Stimulated activated CD4-positive, alpha-beta T cell treated with anti-CD3 and anti-CD28 coated beads, Interleukin-2, amount 100 ng/mL, for 48 hours (primary cell): ENCODE data around the gene MMP28.

Experiments used
- DNase-seq, 2 donors: peaks; one replicate each; pipeline ENCODE4 v3.0.0-alpha.2; 2020

Gene MMP28

GRCh38 chr17:35795007-35795870 lies at the start of gene MMP28:
MMP28 (minus strand) TSS chr17:35795641; CDS start chr17:35795377, 264 bp downstream.
- DNase-seq = no peak

GRCh38 chr17:35844547-35844946 lies 49.1 kb upstream of the MMP28 start:
- no peak for DNase-seq

GRCh38 chr17:35843698-35844097 lies 48.3 kb upstream of the MMP28 start:
- no peak for DNase-seq

- DNase-seq = no peak
Measured at GRCh38 chr17:35842239-35842638, 46.8 kb upstream of the MMP28 start.

GRCh38 chr17:35841505-35841904 lies 46.1 kb upstream of the MMP28 start:
- no peak for DNase-seq

- DNase-seq = no peak
Measured at GRCh38 chr17:35841101-35841500, 45.7 kb upstream of the MMP28 start.

- DNase-seq = no peak
Measured at GRCh38 chr17:35825206-35825605, 29.8 kb upstream of the MMP28 start.

GRCh38 chr17:35821308-35821707 lies 25.9 kb upstream of the MMP28 start:
- DNase-seq = no peak

- no peak for DNase-seq
Measured at GRCh38 chr17:35819455-35819854, 24.0 kb upstream of the MMP28 start.

- DNase-seq = no peak
Measured at GRCh38 chr17:35817196-35817595, 21.8 kb upstream of the MMP28 start.

GRCh38 chr17:35816723-35817122 lies 21.3 kb upstream of the MMP28 start:
- DNase-seq = no peak

GRCh38 chr17:35812456-35812855 lies 17.0 kb upstream of the MMP28 start:
- DNase-seq = no peak

GRCh38 chr17:35811759-35812158 lies 16.3 kb upstream of the MMP28 start:
- DNase-seq = no peak

GRCh38 chr17:35809855-35810461 lies 14.5 kb upstream of the MMP28 start:
- DNase-seq = no peak

- DNase-seq = peak; percentile 89 to 91
Measured at GRCh38 chr17:35808962-35809854, 13.8 kb upstream of the MMP28 start, which contains the start of gene TAF15. TAF15 (plus strand) TSS chr17:35809484; CDS start chr17:35809570, 86 bp downstream.

- no peak for DNase-seq
Measured at GRCh38 chr17:35808240-35808961, 13.0 kb upstream of the MMP28 start.

GRCh38 chr17:35807371-35808144 lies 12.1 kb upstream of the MMP28 start:
- DNase-seq = no peak

- no peak for DNase-seq
Measured at GRCh38 chr17:35804658-35805192, 9.3 kb upstream of the MMP28 start.

GRCh38 chr17:35801583-35802224 lies 6.3 kb upstream of the MMP28 start:
- DNase-seq = no peak

- DNase-seq = no peak
Measured at GRCh38 chr17:35799942-35800341, 4.5 kb upstream of the MMP28 start.

GRCh38 chr17:35797918-35798317 lies 2.5 kb upstream of the MMP28 start:
- DNase-seq = no peak
